ENCODE data around the gene SLC16A5. TPM values are rescaled to one million over a fixed set of nuclear protein-coding genes. Genes with fewer than 3 reads are reported as not detected.
"Not testable (repeated sequence)": the region's sequence is repeated elsewhere in the genome, so short reads cannot be mapped to it uniquely, and the experiment has no call there.

SLC16A5 gene, protein sequence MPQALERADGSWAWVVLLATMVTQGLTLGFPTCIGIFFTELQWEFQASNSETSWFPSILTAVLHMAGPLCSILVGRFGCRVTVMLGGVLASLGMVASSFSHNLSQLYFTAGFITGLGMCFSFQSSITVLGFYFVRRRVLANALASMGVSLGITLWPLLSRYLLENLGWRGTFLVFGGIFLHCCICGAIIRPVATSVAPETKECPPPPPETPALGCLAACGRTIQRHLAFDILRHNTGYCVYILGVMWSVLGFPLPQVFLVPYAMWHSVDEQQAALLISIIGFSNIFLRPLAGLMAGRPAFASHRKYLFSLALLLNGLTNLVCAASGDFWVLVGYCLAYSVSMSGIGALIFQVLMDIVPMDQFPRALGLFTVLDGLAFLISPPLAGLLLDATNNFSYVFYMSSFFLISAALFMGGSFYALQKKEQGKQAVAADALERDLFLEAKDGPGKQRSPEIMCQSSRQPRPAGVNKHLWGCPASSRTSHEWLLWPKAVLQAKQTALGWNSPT
- polyA plus RNA-seq (2012; ENCODE audit: low read depth, missing spikeins) = 2.4 TPM

DNA sequence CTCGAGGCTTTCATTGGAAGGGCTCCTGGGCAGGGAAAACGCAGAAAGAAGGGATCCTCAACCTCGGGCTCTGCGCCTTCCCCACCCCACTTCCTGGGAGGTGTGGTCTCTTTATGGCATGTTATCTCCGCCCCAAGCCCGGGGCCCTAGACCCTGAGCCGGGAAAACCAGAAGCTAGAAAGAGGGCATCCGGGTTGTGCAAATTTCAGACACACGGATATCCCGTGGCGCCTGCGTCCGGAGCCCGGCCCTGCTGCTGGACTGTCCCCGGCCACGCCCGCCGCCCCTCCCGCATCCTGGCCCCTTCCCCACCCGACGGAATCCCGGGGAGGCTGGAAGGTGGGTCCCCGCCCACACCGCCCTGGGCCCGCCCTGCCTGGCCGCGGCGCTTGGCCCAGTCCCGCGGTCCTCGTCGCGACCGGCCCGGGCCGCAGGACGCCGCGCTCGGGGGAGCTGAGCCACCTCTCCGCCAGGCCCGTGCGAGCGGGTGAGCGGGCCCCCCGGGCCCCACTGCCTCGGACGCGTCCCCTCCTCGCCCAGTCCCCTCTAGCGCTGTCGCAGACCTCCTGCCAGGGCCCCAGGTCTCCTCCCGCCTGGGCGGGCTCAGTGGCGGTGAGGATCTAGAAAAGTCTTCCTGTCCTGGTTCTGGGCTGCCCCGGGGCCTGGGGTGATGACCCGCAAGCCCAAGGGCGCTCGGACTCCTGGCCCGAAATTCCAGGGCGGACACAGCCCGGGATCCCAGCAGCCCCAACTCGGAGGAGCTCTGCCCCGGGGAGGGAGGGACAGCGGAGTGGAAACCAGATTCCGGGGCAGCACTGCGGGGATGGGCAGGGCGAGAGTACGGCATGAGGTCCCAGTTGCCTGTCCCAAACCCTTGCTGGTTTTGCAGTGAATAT, at the start of gene SLC16A5:
Gene SLC16A5, plus strand, starts transcription at position 397 of the 896 bp plus-strand sequence. CDS start 5,683 bp downstream, outside the sequence.
- TF ChIP-seq SPI1 (IDR thresholded peaks at IDR 0.05; ENCODE audit: low read depth, low read length) (no peak), POU2F2 (IDR thresholded peaks at IDR 0.05; ENCODE audit: low read depth, low read length) (no peak), POLR2A (IDR thresholded peaks at IDR 0.05; ENCODE audit: low read depth, low read length) (0 out of 2 replicates have a peak, but pooled peaks have one; percentile 24), PAX5 (IDR thresholded peaks at IDR 0.05; ENCODE audit: insufficient read depth, low read length, severe bottlenecking) (no peak), TAF1 (IDR thresholded peaks at IDR 0.05; ENCODE audit: low read depth, low read length) (0 out of 2 replicates have a peak, but pooled peaks have one; percentile 28), POLR2AphosphoS5 (IDR thresholded peaks at IDR 0.05; ENCODE audit: low read depth, low read length) (no peak)
- peak; percentile 65 for DNase-seq (ENCODE audit: insufficient read length, low spot score)
- FAIRE-seq = no peak

DNA sequence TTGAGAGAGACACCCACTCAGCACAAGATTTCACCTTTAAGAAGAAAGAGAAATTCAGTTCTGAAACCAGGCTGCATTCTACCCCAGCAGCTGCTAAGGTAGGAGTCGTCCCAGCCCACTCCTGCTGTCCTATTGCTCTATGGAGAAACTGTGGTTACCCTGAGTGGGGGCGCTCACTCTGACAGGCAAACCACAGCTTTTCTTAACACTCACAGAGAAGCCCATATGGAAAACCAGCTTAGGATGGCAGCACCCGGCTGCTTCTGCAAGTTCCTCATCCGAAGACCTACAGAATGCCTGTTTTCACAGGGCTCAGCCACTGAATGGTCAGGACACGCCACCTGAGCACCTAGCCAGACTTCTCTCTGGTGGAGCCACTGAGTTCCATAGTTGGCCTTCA, 48.5 kb upstream of the SLC16A5 start:
- DNase-seq (ENCODE audit: insufficient read length, low spot score) (no peak), FAIRE-seq (no peak)
- TF ChIP-seq TAF1 (IDR thresholded peaks at IDR 0.05; ENCODE audit: low read depth, low read length) (no peak), POLR2A (IDR thresholded peaks at IDR 0.05; ENCODE audit: low read depth, low read length) (no peak), SPI1 (IDR thresholded peaks at IDR 0.05; ENCODE audit: low read depth, low read length) (no peak), POU2F2 (IDR thresholded peaks at IDR 0.05; ENCODE audit: low read depth, low read length) (no peak), POLR2AphosphoS5 (IDR thresholded peaks at IDR 0.05; ENCODE audit: low read depth, low read length) (no peak), PAX5 (IDR thresholded peaks at IDR 0.05; ENCODE audit: insufficient read depth, low read length, severe bottlenecking) (no peak)

DNA sequence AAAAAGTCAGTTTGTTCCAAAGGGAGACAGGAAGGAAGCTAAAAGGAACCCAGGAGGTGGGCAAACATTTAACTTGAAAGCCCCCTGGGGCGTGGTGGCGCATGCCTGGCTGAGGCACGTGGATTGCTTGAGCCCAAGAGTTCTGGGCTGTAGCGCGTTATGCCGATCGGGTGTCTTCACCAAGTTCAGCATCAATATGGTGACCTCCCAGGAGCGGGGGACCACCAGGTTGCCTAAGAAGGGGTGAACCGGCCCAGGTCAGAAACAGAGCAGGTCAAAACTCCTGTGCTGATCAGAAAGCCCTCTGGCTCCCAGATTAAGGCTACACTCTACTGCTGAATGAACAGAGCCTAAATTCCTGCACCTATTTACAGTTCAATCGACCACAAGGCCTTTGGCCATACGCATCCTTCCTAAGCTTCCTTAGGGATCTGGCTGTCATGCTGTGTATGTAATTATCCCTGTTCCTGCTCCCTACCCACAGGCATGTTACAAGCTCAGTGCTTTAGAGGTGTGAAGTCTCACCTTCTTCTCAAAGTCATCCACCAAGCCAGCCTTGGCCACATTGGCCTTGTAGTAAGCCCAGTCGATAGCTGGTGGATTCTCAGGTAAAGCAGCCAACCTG, 46.0 kb upstream of the SLC16A5 start:
- no peak for DNase-seq (ENCODE audit: insufficient read length, low spot score)
- no peak for TF ChIP-seq TAF1 (IDR thresholded peaks at IDR 0.05; ENCODE audit: low read depth, low read length)
- no peak for TF ChIP-seq POLR2A (IDR thresholded peaks at IDR 0.05; ENCODE audit: low read depth, low read length)
- TF ChIP-seq POLR2AphosphoS5 (IDR thresholded peaks at IDR 0.05; ENCODE audit: low read depth, low read length) = no peak
- TF ChIP-seq POU2F2 (IDR thresholded peaks at IDR 0.05; ENCODE audit: low read depth, low read length) = no peak
- no peak for TF ChIP-seq SPI1 (IDR thresholded peaks at IDR 0.05; ENCODE audit: low read depth, low read length)
- TF ChIP-seq PAX5 (IDR thresholded peaks at IDR 0.05; ENCODE audit: insufficient read depth, low read length, severe bottlenecking) = no peak
- FAIRE-seq = no peak

DNA sequence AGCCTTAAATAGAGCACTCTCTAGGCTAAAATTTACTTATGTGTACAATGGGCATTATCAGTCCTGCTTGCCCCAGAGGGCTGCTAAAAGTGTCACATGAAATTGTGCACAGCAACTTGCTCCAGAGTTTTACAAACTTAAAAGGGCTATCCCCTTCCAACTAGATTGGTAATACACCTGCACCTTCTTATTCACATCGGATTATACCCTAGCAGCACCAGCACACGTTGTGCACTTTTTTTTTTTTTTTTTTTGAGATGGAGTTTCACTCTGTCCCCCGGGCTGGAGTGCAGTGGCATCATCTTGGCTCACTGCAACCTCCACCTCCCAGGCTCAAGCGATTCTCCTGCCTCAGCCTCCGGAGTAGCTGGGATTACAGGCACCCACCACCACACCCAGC, 44.0 kb upstream of the SLC16A5 start:
- not testable (repeated sequence) for FAIRE-seq; DNase-seq (ENCODE audit: insufficient read length, low spot score)

DNA sequence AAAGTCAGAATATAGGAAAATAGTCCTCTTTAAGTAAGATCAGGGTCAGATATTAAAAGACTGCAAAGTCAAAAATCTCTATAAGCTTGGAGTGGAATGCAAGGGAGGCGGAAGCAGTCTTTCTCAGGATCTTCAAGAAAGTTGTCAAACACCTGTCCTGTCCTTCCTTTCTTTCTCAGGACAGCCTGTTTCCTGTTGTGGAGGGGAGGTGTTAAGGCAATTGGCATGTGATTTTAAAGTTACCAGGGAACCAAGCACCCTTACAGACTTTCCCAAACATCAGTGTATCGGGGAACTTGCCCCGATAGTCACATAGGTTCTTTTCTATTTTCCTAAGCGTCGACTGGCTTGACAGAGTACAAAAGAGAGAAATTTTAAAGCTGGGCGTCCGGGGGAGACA, 43.0 kb upstream of the SLC16A5 start:
- no peak for DNase-seq (ENCODE audit: insufficient read length, low spot score)
- TF ChIP-seq POU2F2 (IDR thresholded peaks at IDR 0.05; ENCODE audit: low read depth, low read length) (no peak), POLR2A (IDR thresholded peaks at IDR 0.05; ENCODE audit: low read depth, low read length) (no peak), SPI1 (IDR thresholded peaks at IDR 0.05; ENCODE audit: low read depth, low read length) (no peak), TAF1 (IDR thresholded peaks at IDR 0.05; ENCODE audit: low read depth, low read length) (no peak), POLR2AphosphoS5 (IDR thresholded peaks at IDR 0.05; ENCODE audit: low read depth, low read length) (no peak), PAX5 (IDR thresholded peaks at IDR 0.05; ENCODE audit: insufficient read depth, low read length, severe bottlenecking) (no peak)
- FAIRE-seq = no peak

DNA sequence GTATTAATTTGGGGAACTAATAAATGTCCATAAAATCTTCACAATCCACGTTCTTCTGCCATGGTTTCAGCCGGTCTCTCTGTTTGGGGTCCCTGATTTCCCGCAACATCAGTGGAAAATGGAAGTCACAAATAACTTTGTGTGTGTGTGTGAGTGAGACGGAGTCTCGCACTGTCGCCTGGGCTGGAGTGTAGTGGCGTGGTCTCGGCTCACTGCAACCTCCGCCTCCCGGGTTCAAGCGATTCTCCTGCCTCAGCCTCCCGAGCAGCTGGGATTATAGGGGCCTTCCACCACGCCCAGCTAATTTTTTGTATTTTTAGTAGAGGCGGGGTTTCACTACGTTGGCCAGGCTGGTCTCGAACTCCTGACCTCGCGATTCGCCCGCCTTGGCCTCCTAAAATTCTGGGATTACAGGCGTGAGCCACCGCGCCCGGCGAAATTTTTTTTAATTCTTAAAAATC, 41.8 kb upstream of the SLC16A5 start:
- not testable (repeated sequence) for FAIRE-seq; DNase-seq (ENCODE audit: insufficient read length, low spot score)

DNA sequence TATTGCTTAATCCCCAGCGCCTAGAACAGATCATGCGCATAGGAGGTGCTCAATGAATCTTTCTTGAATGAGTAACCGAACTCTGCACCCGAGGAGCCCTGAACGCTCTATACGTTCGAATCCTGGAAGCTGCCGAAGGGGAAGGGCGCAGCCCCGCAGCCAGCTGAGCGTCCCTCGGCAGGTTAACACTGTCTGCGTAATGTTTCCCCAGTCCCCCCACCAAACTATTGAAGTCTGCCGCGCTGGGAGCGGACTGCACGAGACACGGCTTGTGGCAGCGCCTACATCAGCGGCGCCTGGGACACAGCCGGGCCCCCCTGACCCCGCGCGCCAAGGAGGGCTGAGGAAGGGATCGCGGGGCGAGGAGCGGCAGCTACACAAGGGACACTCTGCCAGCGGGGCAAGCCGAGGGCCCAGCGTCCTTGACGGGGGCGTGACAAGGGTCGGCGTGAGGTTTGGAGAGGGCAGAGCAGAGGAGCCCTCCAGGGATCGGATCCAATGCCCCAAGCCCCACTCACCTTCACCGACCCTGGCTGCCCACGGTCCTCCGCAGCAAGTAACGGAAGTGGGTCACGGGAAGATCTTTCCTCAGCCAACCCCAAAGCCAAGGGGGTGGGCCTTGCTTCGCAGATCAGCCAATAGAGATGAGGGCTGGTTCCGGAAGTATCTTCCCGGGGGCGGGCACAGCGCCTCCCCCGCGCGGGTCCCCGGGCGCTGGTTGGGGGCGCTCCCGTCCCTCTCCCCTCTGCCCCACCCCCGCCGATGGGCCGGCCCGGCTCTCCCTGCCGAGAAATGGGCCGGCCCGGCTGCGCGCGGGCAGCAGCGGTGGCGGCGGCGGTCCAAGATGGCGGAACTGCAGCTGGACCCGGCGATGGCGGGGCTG, 41.1 kb upstream of the SLC16A5 start, which contains the start of the genes ATP5PD and KCTD2:
Gene ATP5PD, minus strand, starts transcription at position 563 of the 883 bp plus-strand sequence. CDS start 4,319 bp downstream, outside the sequence.
Gene KCTD2, plus strand, starts transcription at position 819 of the 883 bp plus-strand sequence. Its CDS starts 26 bp downstream, at position 845.
- peak; percentile 97 for FAIRE-seq
- peak; percentile 92 for TF ChIP-seq POLR2A (IDR thresholded peaks at IDR 0.05; ENCODE audit: low read depth, low read length)
- 0 out of 2 replicates have a peak, but pooled peaks have one; percentile 22 for TF ChIP-seq SPI1 (IDR thresholded peaks at IDR 0.05; ENCODE audit: low read depth, low read length)
- peak; percentile 52; the same call in 1 of the 2 replicates for TF ChIP-seq TAF1 (IDR thresholded peaks at IDR 0.05; ENCODE audit: low read depth, low read length)
- no peak for TF ChIP-seq PAX5 (IDR thresholded peaks at IDR 0.05; ENCODE audit: insufficient read depth, low read length, severe bottlenecking)
- TF ChIP-seq POLR2AphosphoS5 (IDR thresholded peaks at IDR 0.05; ENCODE audit: low read depth, low read length) = peak; percentile 96
- TF ChIP-seq POU2F2 (IDR thresholded peaks at IDR 0.05; ENCODE audit: low read depth, low read length) = peak; percentile 31; the same call in 1 of the 2 replicates
- DNase-seq (ENCODE audit: insufficient read length, low spot score) = peak; percentile 97

DNA sequence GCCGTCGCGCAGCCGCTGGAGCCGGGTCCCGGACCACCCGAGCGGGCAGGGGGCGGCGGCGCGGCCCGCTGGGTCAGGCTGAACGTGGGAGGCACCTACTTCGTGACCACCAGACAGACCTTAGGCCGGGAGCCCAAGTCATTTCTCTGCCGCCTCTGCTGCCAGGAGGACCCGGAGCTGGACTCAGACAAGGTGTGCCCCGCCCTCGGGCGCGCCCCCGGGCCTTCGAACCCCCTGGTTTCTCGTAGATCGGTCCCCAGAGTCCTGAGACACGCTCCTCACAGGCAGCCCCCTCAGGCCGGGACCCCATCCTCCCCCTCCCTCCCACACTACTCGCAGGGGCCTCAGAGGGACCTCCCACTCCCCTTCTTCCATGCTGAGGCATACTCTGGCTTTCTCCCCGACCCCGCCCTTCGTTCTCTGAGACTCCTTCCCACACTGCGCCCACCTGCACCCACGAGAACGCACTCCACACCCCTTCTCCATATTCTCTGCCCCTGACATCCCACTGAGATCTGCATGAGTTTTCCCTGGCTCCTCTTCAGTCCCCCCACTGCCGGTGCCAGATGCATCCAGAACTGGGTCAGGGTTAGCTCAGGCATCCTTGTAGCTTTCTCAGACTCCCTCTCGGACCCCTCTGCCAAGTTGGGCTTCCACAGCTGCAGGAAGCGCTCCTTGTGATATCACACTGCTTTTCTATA, 40.2 kb upstream of the SLC16A5 start:
- DNase-seq (ENCODE audit: insufficient read length, low spot score) (no peak), FAIRE-seq (no peak)
- no peak for TF ChIP-seq POU2F2 (IDR thresholded peaks at IDR 0.05; ENCODE audit: low read depth, low read length)
- no peak for TF ChIP-seq PAX5 (IDR thresholded peaks at IDR 0.05; ENCODE audit: insufficient read depth, low read length, severe bottlenecking)
- TF ChIP-seq SPI1 (IDR thresholded peaks at IDR 0.05; ENCODE audit: low read depth, low read length) = no peak
- no peak for TF ChIP-seq POLR2A (IDR thresholded peaks at IDR 0.05; ENCODE audit: low read depth, low read length)
- no peak for TF ChIP-seq TAF1 (IDR thresholded peaks at IDR 0.05; ENCODE audit: low read depth, low read length)
- TF ChIP-seq POLR2AphosphoS5 (IDR thresholded peaks at IDR 0.05; ENCODE audit: low read depth, low read length) = no peak
